ENCODE measurements around the gene LRRN2.

- TF ChIP-seq POLR2AphosphoS5 (IDR thresholded peaks at IDR 0.05; ENCODE audit: control insufficient read depth, insufficient read depth, low read depth, low read length) (no peak), CBX1 (IDR thresholded peaks at IDR 0.05; ENCODE audit: low read depth) (no peak), FOXJ3 (CRISPR knock-in tag; IDR thresholded peaks at IDR 0.05) (no peak), CTCF (IDR thresholded peaks at IDR 0.05 in 2 of 3, conservative IDR thresholded peaks at IDR 0.05 in 1 of 3; ENCODE audit: insufficient read depth in 2 of 3, low read depth in 1 of 3, low read length in 3 of 3) (no peak), POLR2A (conservative IDR thresholded peaks at IDR 0.05) (no peak), MYC (IDR thresholded peaks at IDR 0.05; ENCODE audit: low read depth, low read length) (no peak), MYC (CRISPR knock-in tag; IDR thresholded peaks at IDR 0.05; ENCODE audit: borderline replicate concordance, low read depth) (no peak), ESRRB (CRISPR knock-in tag; IDR thresholded peaks at IDR 0.05; ENCODE audit: borderline replicate concordance) (no peak), ZFX (CRISPR knock-in tag; IDR thresholded peaks at IDR 0.05) (no peak), EZH2 (IDR thresholded peaks at IDR 0.05; ENCODE audit: borderline replicate concordance, low read depth, low read length) (no peak), CHD1 (IDR thresholded peaks at IDR 0.05; ENCODE audit: low read length) (no peak), MAX (CRISPR knock-in tag; IDR thresholded peaks at IDR 0.05) (no peak), USF1 (CRISPR knock-in tag; IDR thresholded peaks at IDR 0.05) (no peak), CBFB (CRISPR knock-in tag; IDR thresholded peaks at IDR 0.05) (no peak), ZNF253 (CRISPR knock-in tag; conservative IDR thresholded peaks at IDR 0.05) (no peak)
These were observed 46.5 kb upstream of the LRRN2 start for GRCh38 chr1:204731985-204732575.

Data from K562 (cell line).